ENCODE results near the gene RHOT2. TPM values are rescaled to one million over a fixed set of nuclear protein-coding genes. Genes with fewer than 3 reads are reported as not detected.

RHOT2 gene
- total and polyA plus RNA-seq, 9 of the 15 experiments (the other 6 are each of a cell fraction or from before 2014, with no cell fraction given) = 5.0 to 373 (median 112) TPM

DNA sequence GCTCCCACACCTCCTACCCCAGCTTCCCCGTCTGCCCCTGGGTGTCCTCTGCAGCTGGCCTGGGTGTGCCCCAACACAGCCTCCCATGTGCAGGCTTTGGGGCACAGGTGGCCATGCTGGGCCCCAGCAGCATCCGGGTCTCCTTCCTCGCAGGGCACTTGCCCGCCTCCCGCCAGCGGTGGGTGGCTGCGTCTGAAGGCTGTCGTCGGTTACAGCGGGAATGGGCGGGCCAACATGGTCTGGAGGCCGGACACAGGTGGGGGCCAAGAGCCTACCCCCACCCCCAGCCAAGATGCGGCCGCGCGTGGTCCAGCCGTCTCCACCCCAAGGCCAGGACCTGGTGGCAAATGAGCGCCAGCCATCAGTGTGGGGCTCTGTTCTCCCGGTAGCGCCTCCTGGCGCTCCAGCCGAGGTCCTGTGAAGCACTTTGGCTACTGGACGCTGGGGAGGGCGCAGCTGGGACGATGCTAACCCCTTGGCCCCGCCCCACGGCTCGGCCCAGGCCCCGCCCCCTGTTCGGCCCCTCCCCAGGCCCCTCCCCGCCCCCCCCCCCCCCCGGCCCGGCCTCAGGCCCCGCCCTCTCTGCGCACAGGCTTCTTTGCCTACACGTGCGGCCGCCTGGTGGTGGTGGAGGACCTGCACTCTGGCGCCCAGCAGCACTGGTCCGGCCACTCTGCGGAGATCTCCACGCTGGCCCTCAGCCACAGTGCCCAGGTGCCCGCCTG lies 7.3 kb upstream of the RHOT2 start (continued):
- TF ChIP-seq TAF15 (IDR thresholded peaks at IDR 0.05; ENCODE audit: low read depth, low read length) (no peak), CHD4 (IDR thresholded peaks at IDR 0.05; ENCODE audit: insufficient read depth, insufficient replicate concordance, low read depth, low read length, poor library complexity, severe bottlenecking) (no peak), HDAC6 (IDR thresholded peaks at IDR 0.05; ENCODE audit: low read depth, low read length) (no peak), ZNF239 (CRISPR knock-in tag; IDR thresholded peaks at IDR 0.05) (no peak), CTBP1 (IDR thresholded peaks at IDR 0.05; ENCODE audit: borderline replicate concordance) (peak; percentile 46; the same call in 1 of the 2 replicates), BACH1 (tag; IDR thresholded peaks at IDR 0.05) (no peak), ESRRA (IDR thresholded peaks at IDR 0.05; ENCODE audit: borderline replicate concordance, low read depth) (peak; percentile 12; the same call in 1 of the 2 replicates), CBX3 (IDR thresholded peaks at IDR 0.05; ENCODE audit: borderline replicate concordance in 1 of 2, low read length in 2 of 2) (no peak; a peak in 1 of 3 replicates), NCOR1 (IDR thresholded peaks at IDR 0.05) (no peak), SMAD3 (CRISPR knock-in tag; conservative IDR thresholded peaks at IDR 0.05) (no peak), GABPA (tag; conservative IDR thresholded peaks at IDR 0.05; ENCODE audit: low read depth) (no peak), CC2D1A (IDR thresholded peaks at IDR 0.05) (no peak), OTX1 (CRISPR knock-in tag; IDR thresholded peaks at IDR 0.05) (no peak), HDAC2 (IDR thresholded peaks at IDR 0.05) (no peak), KLF13 (tag; IDR thresholded peaks at IDR 0.05; ENCODE audit: borderline replicate concordance, low read depth) (no peak), HDGF (IDR thresholded peaks at IDR 0.05) (peak; percentile 82; the same call in 1 of the 2 replicates), ZNF175 (CRISPR knock-in tag; IDR thresholded peaks at IDR 0.05; ENCODE audit: low read depth) (no peak)
- TF ChIP-seq, protein P1, sequence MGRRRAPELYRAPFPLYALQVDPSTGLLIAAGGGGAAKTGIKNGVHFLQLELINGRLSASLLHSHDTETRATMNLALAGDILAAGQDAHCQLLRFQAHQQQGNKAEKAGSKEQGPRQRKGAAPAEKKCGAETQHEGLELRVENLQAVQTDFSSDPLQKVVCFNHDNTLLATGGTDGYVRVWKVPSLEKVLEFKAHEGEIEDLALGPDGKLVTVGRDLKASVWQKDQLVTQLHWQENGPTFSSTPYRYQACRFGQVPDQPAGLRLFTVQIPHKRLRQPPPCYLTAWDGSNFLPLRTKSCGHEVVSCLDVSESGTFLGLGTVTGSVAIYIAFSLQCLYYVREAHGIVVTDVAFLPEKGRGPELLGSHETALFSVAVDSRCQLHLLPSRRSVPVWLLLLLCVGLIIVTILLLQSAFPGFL (CRISPR knock-in tag; IDR thresholded peaks at IDR 0.05) = no peak
- TF ChIP-seq, protein P2, sequence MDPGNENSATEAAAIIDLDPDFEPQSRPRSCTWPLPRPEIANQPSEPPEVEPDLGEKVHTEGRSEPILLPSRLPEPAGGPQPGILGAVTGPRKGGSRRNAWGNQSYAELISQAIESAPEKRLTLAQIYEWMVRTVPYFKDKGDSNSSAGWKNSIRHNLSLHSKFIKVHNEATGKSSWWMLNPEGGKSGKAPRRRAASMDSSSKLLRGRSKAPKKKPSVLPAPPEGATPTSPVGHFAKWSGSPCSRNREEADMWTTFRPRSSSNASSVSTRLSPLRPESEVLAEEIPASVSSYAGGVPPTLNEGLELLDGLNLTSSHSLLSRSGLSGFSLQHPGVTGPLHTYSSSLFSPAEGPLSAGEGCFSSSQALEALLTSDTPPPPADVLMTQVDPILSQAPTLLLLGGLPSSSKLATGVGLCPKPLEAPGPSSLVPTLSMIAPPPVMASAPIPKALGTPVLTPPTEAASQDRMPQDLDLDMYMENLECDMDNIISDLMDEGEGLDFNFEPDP (CRISPR knock-in tag; IDR thresholded peaks at IDR 0.05) = no peak
- TF ChIP-seq, protein P3, sequence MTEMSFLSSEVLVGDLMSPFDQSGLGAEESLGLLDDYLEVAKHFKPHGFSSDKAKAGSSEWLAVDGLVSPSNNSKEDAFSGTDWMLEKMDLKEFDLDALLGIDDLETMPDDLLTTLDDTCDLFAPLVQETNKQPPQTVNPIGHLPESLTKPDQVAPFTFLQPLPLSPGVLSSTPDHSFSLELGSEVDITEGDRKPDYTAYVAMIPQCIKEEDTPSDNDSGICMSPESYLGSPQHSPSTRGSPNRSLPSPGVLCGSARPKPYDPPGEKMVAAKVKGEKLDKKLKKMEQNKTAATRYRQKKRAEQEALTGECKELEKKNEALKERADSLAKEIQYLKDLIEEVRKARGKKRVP (CRISPR knock-in tag; IDR thresholded peaks at IDR 0.05) = no peak
- TF ChIP-seq, protein P4, sequence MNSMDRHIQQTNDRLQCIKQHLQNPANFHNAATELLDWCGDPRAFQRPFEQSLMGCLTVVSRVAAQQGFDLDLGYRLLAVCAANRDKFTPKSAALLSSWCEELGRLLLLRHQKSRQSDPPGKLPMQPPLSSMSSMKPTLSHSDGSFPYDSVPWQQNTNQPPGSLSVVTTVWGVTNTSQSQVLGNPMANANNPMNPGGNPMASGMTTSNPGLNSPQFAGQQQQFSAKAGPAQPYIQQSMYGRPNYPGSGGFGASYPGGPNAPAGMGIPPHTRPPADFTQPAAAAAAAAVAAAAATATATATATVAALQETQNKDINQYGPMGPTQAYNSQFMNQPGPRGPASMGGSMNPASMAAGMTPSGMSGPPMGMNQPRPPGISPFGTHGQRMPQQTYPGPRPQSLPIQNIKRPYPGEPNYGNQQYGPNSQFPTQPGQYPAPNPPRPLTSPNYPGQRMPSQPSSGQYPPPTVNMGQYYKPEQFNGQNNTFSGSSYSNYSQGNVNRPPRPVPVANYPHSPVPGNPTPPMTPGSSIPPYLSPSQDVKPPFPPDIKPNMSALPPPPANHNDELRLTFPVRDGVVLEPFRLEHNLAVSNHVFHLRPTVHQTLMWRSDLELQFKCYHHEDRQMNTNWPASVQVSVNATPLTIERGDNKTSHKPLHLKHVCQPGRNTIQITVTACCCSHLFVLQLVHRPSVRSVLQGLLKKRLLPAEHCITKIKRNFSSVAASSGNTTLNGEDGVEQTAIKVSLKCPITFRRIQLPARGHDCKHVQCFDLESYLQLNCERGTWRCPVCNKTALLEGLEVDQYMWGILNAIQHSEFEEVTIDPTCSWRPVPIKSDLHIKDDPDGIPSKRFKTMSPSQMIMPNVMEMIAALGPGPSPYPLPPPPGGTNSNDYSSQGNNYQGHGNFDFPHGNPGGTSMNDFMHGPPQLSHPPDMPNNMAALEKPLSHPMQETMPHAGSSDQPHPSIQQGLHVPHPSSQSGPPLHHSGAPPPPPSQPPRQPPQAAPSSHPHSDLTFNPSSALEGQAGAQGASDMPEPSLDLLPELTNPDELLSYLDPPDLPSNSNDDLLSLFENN (IDR thresholded peaks at IDR 0.05; ENCODE audit: low read depth in 2 of 2, low read length in 2 of 2) = no peak

All from K562 (cell line).